Hematopoietic multipotent progenitor cell treated with erythropoietin and hydrocortisone succinate and interleukin-3 and kit ligand, for 15 days (in vitro differentiated cells): ENCODE data around the gene SLC6A13.

Source experiments
- DNase-seq: peaks from one replicate; pipeline ENCODE4 v3.0.0-alpha.2; 2015; ENCODE audit warnings: low spot score

Gene SLC6A13

GRCh38 chr12:177980-178828 lies 84.4 kb downstream of the SLC6A13 start:
- DNase-seq = no peak

GRCh38 chr12:177336-177979 lies 85.2 kb downstream of the SLC6A13 start:
- no peak for DNase-seq

- peak; percentile 54 for DNase-seq
These were observed 86.1 kb downstream of the SLC6A13 start for GRCh38 chr12:176321-177181.

- DNase-seq = no peak
These were observed 86.9 kb downstream of the SLC6A13 start for GRCh38 chr12:175759-176158.

- peak; percentile 54 for DNase-seq
These were observed 87.4 kb downstream of the SLC6A13 start for GRCh38 chr12:175250-175649.

- no peak for DNase-seq
These were observed 88.0 kb downstream of the SLC6A13 start for GRCh38 chr12:174596-174995.

- peak; percentile 34 for DNase-seq
These were observed 88.5 kb downstream of the SLC6A13 start for GRCh38 chr12:174124-174523.

- peak; percentile 45 for DNase-seq
These were observed 89.9 kb downstream of the SLC6A13 start for GRCh38 chr12:172732-173161.

GRCh38 chr12:171743-172676 lies 90.6 kb downstream of the SLC6A13 start:
- DNase-seq = peak; percentile 92

GRCh38 chr12:171276-171675 lies 91.4 kb downstream of the SLC6A13 start:
- DNase-seq = no peak
